ENCODE results near the gene SLC22A15.

SLC22A15 gene
- total RNA-seq, result 1.0 to 4.4 (median 1.4) reads per million in 3 donors

- no peaks in the 10 kb centered on the region for H3K9me3 ChIP-seq (ENCODE audit: control insufficient read depth, low read length)
- peak in 2 of 3 donors; percentile 3 to 5 for DNase-seq
- peak within 1 kb of the TSS; percentile 68 for H3K4me3 ChIP-seq (ENCODE audit: insufficient read depth, low read depth, low read length, poor library complexity, severe bottlenecking)
- H3K4me1 ChIP-seq (ENCODE audit: control insufficient read depth, insufficient read depth, low read length, poor library complexity, severe bottlenecking), result no peaks in the 10 kb centered on the region
- H3K27ac ChIP-seq (ENCODE audit: insufficient read depth, low read length, poor library complexity, severe bottlenecking), result no peak within 1 kb of the TSS
- no peaks in the 10 kb centered on the region for H3K36me3 ChIP-seq (ENCODE audit: control insufficient read depth, insufficient read depth, low read length)
- H3K27me3 ChIP-seq (replicated peaks; ENCODE audit: control insufficient read depth, insufficient read depth, low read length, poor library complexity, severe bottlenecking), result peaks cover 11% of the 10 kb centered on the region
These were observed at the start of gene SLC22A15 for GRCh38 chr1:115976062-115976920. TSS of gene SLC22A15 (plus strand) at chr1:115976513. CDS start at chr1:115976628, 115 bp downstream.

- Histone ChIP-seq H3K9me3 (ENCODE audit: control insufficient read depth, low read length) (no peaks in the 10 kb centered on the region), H3K4me3 (ENCODE audit: insufficient read depth, low read depth, low read length, poor library complexity, severe bottlenecking) (no peak overlapping the region), H3K27me3 (replicated peaks; ENCODE audit: control insufficient read depth, insufficient read depth, low read length, poor library complexity, severe bottlenecking) (no peaks in the 10 kb centered on the region), H3K36me3 (ENCODE audit: control insufficient read depth, insufficient read depth, low read length) (no peaks in the 10 kb centered on the region), H3K27ac (ENCODE audit: insufficient read depth, low read length, poor library complexity, severe bottlenecking) (no peak overlapping the region), H3K4me1 (ENCODE audit: control insufficient read depth, insufficient read depth, low read length, poor library complexity, severe bottlenecking) (no peaks in the 10 kb centered on the region)
- DNase-seq, result no peak
These were observed 48.3 kb upstream of the SLC22A15 start for GRCh38 chr1:115927971-115928370.

- Histone ChIP-seq H3K9me3 (ENCODE audit: control insufficient read depth, low read length) (no peaks in the 10 kb centered on the region), H3K36me3 (ENCODE audit: control insufficient read depth, insufficient read depth, low read length) (no peaks in the 10 kb centered on the region), H3K4me1 (ENCODE audit: control insufficient read depth, insufficient read depth, low read length, poor library complexity, severe bottlenecking) (no peaks in the 10 kb centered on the region), H3K27ac (ENCODE audit: insufficient read depth, low read length, poor library complexity, severe bottlenecking) (no peak overlapping the region), H3K4me3 (ENCODE audit: insufficient read depth, low read depth, low read length, poor library complexity, severe bottlenecking) (no peak overlapping the region), H3K27me3 (replicated peaks; ENCODE audit: control insufficient read depth, insufficient read depth, low read length, poor library complexity, severe bottlenecking) (no peaks in the 10 kb centered on the region)
- DNase-seq, result no peak
These were observed 46.4 kb upstream of the SLC22A15 start for GRCh38 chr1:115929881-115930280.

DNA sequence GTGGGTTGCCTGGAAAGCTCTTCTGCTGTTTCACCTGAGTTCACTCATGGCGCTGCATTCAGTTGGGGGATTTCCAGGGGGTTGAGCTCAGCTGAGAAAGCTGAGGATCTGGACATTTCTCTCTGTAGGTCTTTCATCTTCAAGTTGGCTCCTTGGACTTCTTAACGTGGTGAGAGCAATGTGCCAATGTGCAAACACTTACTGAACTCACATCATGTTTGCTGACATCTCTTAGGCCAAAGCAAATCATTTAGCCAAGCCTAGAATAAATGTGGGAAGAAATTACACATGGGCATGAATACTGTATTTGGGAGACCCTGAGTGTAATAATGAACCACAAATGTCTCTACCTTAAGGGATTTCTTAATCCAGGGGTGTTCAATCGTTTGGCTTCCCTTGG, 42.7 kb upstream of the SLC22A15 start:
- DNase-seq, result no peak
- Histone ChIP-seq H3K4me1 (ENCODE audit: control insufficient read depth, insufficient read depth, low read length, poor library complexity, severe bottlenecking) (no peaks in the 10 kb centered on the region), H3K27ac (ENCODE audit: insufficient read depth, low read length, poor library complexity, severe bottlenecking) (no peak overlapping the region), H3K36me3 (ENCODE audit: control insufficient read depth, insufficient read depth, low read length) (no peaks in the 10 kb centered on the region), H3K4me3 (ENCODE audit: insufficient read depth, low read depth, low read length, poor library complexity, severe bottlenecking) (no peak overlapping the region), H3K9me3 (ENCODE audit: control insufficient read depth, low read length) (no peaks in the 10 kb centered on the region), H3K27me3 (replicated peaks; ENCODE audit: control insufficient read depth, insufficient read depth, low read length, poor library complexity, severe bottlenecking) (no peaks in the 10 kb centered on the region)

- no peak overlapping the region for H3K4me3 ChIP-seq (ENCODE audit: insufficient read depth, low read depth, low read length, poor library complexity, severe bottlenecking)
- no peaks in the 10 kb centered on the region for H3K27me3 ChIP-seq (replicated peaks; ENCODE audit: control insufficient read depth, insufficient read depth, low read length, poor library complexity, severe bottlenecking)
- H3K27ac ChIP-seq (ENCODE audit: insufficient read depth, low read length, poor library complexity, severe bottlenecking), result no peak overlapping the region
- DNase-seq, result no peak
- H3K4me1 ChIP-seq (ENCODE audit: control insufficient read depth, insufficient read depth, low read length, poor library complexity, severe bottlenecking), result no peaks in the 10 kb centered on the region
- no peaks in the 10 kb centered on the region for H3K9me3 ChIP-seq (ENCODE audit: control insufficient read depth, low read length)
- no peaks in the 10 kb centered on the region for H3K36me3 ChIP-seq (ENCODE audit: control insufficient read depth, insufficient read depth, low read length)
These were observed 36.9 kb upstream of the SLC22A15 start for GRCh38 chr1:115939455-115939854.

GRCh38 chr1:115946116-115946515, 30.2 kb upstream of the SLC22A15 start:
- Histone ChIP-seq H3K27me3 (replicated peaks; ENCODE audit: control insufficient read depth, insufficient read depth, low read length, poor library complexity, severe bottlenecking) (no peaks in the 10 kb centered on the region), H3K4me1 (ENCODE audit: control insufficient read depth, insufficient read depth, low read length, poor library complexity, severe bottlenecking) (no peaks in the 10 kb centered on the region), H3K36me3 (ENCODE audit: control insufficient read depth, insufficient read depth, low read length) (no peaks in the 10 kb centered on the region), H3K4me3 (ENCODE audit: insufficient read depth, low read depth, low read length, poor library complexity, severe bottlenecking) (no peak overlapping the region), H3K9me3 (ENCODE audit: control insufficient read depth, low read length) (no peaks in the 10 kb centered on the region), H3K27ac (ENCODE audit: insufficient read depth, low read length, poor library complexity, severe bottlenecking) (no peak overlapping the region)
- DNase-seq, result no peak

DNA sequence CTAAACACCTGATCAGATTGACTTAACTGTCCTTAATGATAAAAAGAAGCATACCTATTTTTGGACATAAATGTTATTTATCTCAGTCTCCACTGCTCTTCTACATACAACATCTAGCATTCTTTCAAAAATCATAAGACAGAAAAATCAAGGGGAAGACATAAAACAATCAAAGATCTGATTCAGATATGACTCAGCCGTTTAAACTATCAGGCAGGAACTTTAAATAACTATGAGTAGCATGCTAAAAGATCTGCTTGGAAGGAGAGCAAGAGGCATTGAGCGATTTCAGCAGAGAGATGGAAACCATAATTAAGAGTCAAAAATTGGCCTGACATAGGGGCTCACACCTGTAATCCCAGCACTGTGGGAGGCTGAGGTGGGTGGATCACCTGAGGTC, 27.2 kb upstream of the SLC22A15 start:
- Histone ChIP-seq H3K4me3 (ENCODE audit: insufficient read depth, low read depth, low read length, poor library complexity, severe bottlenecking) (no peak overlapping the region), H3K27me3 (replicated peaks; ENCODE audit: control insufficient read depth, insufficient read depth, low read length, poor library complexity, severe bottlenecking) (no peaks in the 10 kb centered on the region), H3K9me3 (ENCODE audit: control insufficient read depth, low read length) (no peaks in the 10 kb centered on the region), H3K36me3 (ENCODE audit: control insufficient read depth, insufficient read depth, low read length) (no peaks in the 10 kb centered on the region), H3K27ac (ENCODE audit: insufficient read depth, low read length, poor library complexity, severe bottlenecking) (no peak overlapping the region), H3K4me1 (ENCODE audit: control insufficient read depth, insufficient read depth, low read length, poor library complexity, severe bottlenecking) (no peaks in the 10 kb centered on the region)
- no peak for DNase-seq

DNA sequence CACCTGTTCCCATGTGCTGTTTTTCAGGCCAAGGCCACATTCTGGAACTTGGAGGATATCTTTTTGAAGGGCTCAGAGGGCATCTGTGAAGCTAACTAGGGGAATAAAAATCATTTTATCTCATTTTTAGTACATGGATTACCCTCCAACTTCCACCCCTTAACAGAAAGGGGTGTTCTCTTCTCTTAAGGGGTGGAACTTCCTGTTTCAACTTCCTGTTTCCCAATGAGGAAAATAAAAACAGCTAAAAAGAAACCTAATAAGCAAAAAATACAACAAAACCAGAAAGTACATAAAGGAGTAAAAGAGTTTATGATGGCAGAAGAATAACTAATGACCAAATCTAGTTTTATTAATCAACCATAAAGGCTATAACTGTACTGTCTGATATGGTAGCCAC, 24.8 kb upstream of the SLC22A15 start:
- Histone ChIP-seq H3K4me3 (ENCODE audit: insufficient read depth, low read depth, low read length, poor library complexity, severe bottlenecking) (no peak overlapping the region), H3K4me1 (ENCODE audit: control insufficient read depth, insufficient read depth, low read length, poor library complexity, severe bottlenecking) (no peaks in the 10 kb centered on the region), H3K27ac (ENCODE audit: insufficient read depth, low read length, poor library complexity, severe bottlenecking) (no peak overlapping the region), H3K27me3 (replicated peaks; ENCODE audit: control insufficient read depth, insufficient read depth, low read length, poor library complexity, severe bottlenecking) (no peaks in the 10 kb centered on the region), H3K9me3 (ENCODE audit: control insufficient read depth, low read length) (no peaks in the 10 kb centered on the region), H3K36me3 (ENCODE audit: control insufficient read depth, insufficient read depth, low read length) (no peaks in the 10 kb centered on the region)
- no peak for DNase-seq

GRCh38 chr1:115952547-115952946, 23.8 kb upstream of the SLC22A15 start:
- DNase-seq, result no peak
- Histone ChIP-seq H3K27me3 (replicated peaks; ENCODE audit: control insufficient read depth, insufficient read depth, low read length, poor library complexity, severe bottlenecking) (no peaks in the 10 kb centered on the region), H3K36me3 (ENCODE audit: control insufficient read depth, insufficient read depth, low read length) (no peaks in the 10 kb centered on the region), H3K4me3 (ENCODE audit: insufficient read depth, low read depth, low read length, poor library complexity, severe bottlenecking) (no peak overlapping the region), H3K4me1 (ENCODE audit: control insufficient read depth, insufficient read depth, low read length, poor library complexity, severe bottlenecking) (no peaks in the 10 kb centered on the region), H3K9me3 (ENCODE audit: control insufficient read depth, low read length) (no peaks in the 10 kb centered on the region), H3K27ac (ENCODE audit: insufficient read depth, low read length, poor library complexity, severe bottlenecking) (no peak overlapping the region)

DNA sequence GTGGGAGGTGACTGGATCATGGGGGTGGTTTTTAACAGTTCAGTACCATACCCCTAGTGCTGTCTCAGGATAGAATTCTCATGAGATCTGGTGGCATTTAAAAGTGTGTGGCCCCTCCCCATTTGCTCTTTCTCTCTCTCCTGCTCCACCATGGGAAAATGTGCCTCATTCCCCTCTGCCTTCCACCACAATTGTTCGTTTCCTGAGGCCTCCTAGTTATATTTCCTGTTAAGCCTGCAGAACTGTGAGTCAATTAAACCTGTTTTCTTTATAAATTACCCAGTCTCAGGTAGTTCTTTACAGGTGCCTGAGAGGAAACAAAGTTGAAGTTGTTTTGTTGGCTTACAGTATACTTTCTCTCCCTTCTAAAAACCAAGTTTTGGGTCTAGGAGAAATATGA, 23.1 kb upstream of the SLC22A15 start:
- Histone ChIP-seq H3K9me3 (ENCODE audit: control insufficient read depth, low read length) (no peaks in the 10 kb centered on the region), H3K27me3 (replicated peaks; ENCODE audit: control insufficient read depth, insufficient read depth, low read length, poor library complexity, severe bottlenecking) (no peaks in the 10 kb centered on the region), H3K27ac (ENCODE audit: insufficient read depth, low read length, poor library complexity, severe bottlenecking) (no peak overlapping the region), H3K4me1 (ENCODE audit: control insufficient read depth, insufficient read depth, low read length, poor library complexity, severe bottlenecking) (no peaks in the 10 kb centered on the region), H3K4me3 (ENCODE audit: insufficient read depth, low read depth, low read length, poor library complexity, severe bottlenecking) (no peak overlapping the region), H3K36me3 (ENCODE audit: control insufficient read depth, insufficient read depth, low read length) (no peaks in the 10 kb centered on the region)
- DNase-seq, result no peak

Measured in effector memory CD4-positive, alpha-beta T cell (primary cell).